Stimulated activated CD4-positive, alpha-beta T cell treated with anti-CD3 and anti-CD28 coated beads, Interleukin-4, amount 100 ng/mL, for 24 hours (primary cell): ENCODE measurements around the gene KPNA6.
A peak's percentile ranks its signal among the peaks of the same experiment; 100 is the strongest.

Source experiments
- DNase-seq: peaks from one replicate; pipeline ENCODE4 v3.0.0-alpha.2; 2020

KPNA6 gene

GRCh38 chr1:32194984-32195383 lies 87.1 kb downstream of the KPNA6 start:
- DNase-seq = no peak

- no peak for DNase-seq
Observed at GRCh38 chr1:32195531-32195930, 87.7 kb downstream of the KPNA6 start.

GRCh38 chr1:32195972-32196823 lies 88.3 kb downstream of the KPNA6 start:
- DNase-seq = no peak

- no peak for DNase-seq
Observed at GRCh38 chr1:32197074-32197473, 89.2 kb downstream of the KPNA6 start.

GRCh38 chr1:32197837-32198236 lies 90.0 kb downstream of the KPNA6 start:
- no peak for DNase-seq

- no peak for DNase-seq
Observed at GRCh38 chr1:32198237-32199042, 90.6 kb downstream of the KPNA6 start.

- no peak for DNase-seq
Observed at GRCh38 chr1:32199043-32199716, 91.3 kb downstream of the KPNA6 start.

GRCh38 chr1:32199717-32200072 lies 91.8 kb downstream of the KPNA6 start:
- DNase-seq = no peak

GRCh38 chr1:32200226-32201010 lies 92.6 kb downstream of the KPNA6 start, which contains the start of gene CCDC28B:
CCDC28B (plus strand) TSS chr1:32200595; CDS start chr1:32201936, 1,341 bp downstream.
- peak; percentile 43 for DNase-seq

GRCh38 chr1:32201011-32201855 lies 93.4 kb downstream of the KPNA6 start:
- DNase-seq = peak; percentile 78

- DNase-seq = no peak
Observed at GRCh38 chr1:32204943-32205361, 97.1 kb downstream of the KPNA6 start.

- peak; percentile 85 for DNase-seq
Observed at GRCh38 chr1:32205401-32206370, 97.8 kb downstream of the KPNA6 start, which contains the start of gene IQCC. IQCC (plus strand) TSS chr1:32205671; CDS start chr1:32205682, 11 bp downstream.

GRCh38 chr1:32208469-32208868 lies 100.6 kb downstream of the KPNA6 start:
- DNase-seq = no peak

- DNase-seq = no peak
Observed at GRCh38 chr1:32208891-32209328, 101.1 kb downstream of the KPNA6 start, which contains the start of gene DCDC2B. DCDC2B (plus strand) TSS chr1:32209089; CDS start chr1:32209094, 5 bp downstream.

- DNase-seq = peak; percentile 68
Observed at GRCh38 chr1:32215629-32216480, 108.0 kb downstream of the KPNA6 start.

- no peak for DNase-seq
Observed at GRCh38 chr1:32216566-32216965, 108.7 kb downstream of the KPNA6 start.

- no peak for DNase-seq
Observed at GRCh38 chr1:32219022-32219421, 111.2 kb downstream of the KPNA6 start.

GRCh38 chr1:32220746-32221580 lies 113.1 kb downstream of the KPNA6 start:
- DNase-seq = no peak
